Endothelial cell of umbilical vein (primary cell): ENCODE results near the gene KPNA5. TPM values are rescaled to one million over a fixed set of nuclear protein-coding genes. Genes with fewer than 3 reads are reported as not detected.

Experiments
- BruUV-seq: library from RNA; stranded (reverse); fragments of 400-500 nt; replicated peaks from 2 replicates; lab custom pipeline; 2021; lab: Mats Ljungman, UMichigan
- CTCF ChIA-PET: fragments of 300-600, 350-600 bp; sonication (Branson Sonifier 250); formaldehyde crosslinking; loops from one replicate; lab custom pipeline; 2021; ENCODE audit warnings: antibody characterized with exemption, inconsistent platforms; lab: Charles Lee
- POLR2A ChIA-PET: fragments of 300-600, 350-600 bp; sonication (Branson Sonifier 250); formaldehyde crosslinking; loops from one replicate; lab custom pipeline; 2021; ENCODE audit warnings: antibody characterized with exemption, inconsistent platforms; lab: Charles Lee
- DNase-seq: peaks from one replicate; pipeline ENCODE4 v3.0.0-alpha.2; 2011; ENCODE audit warnings: low read depth, low spot score
- FAIRE-seq: peaks from 2 replicates; lab custom pipeline; 2011; peaks lifted over from hg19 to GRCh38; lab: Jason Lieb, UNC
- H2AFZ ChIP-seq: 2 replicates; pipeline ENCODE4 v1.6.0; 2012; ENCODE audit warnings: low read depth, low read length, control low read depth, inconsistent platforms
- H3K27ac ChIP-seq: 2 replicates; pipeline ENCODE4 v1.5.1; 2011; ENCODE audit warnings: low read depth, mild to moderate bottlenecking, control low read depth, low read length, moderate library complexity; ENCODE audit not compliant: insufficient read depth
- H3K27me3 ChIP-seq, 2 experiments: 2 replicates each; pipeline versions ENCODE4 v1.6.0 to v1.6.1; 2011; ENCODE audit warnings: low read length in 2 of 2, mixed read lengths in 1 of 2; ENCODE audit not compliant: control insufficient read depth in 2 of 2, insufficient read depth in 2 of 2
- H3K36me3 ChIP-seq, 2 experiments: 2 replicates in 1 of 2; 3 replicates in 1 of 2; pipeline ENCODE4 v1.5.1; 2011; ENCODE audit warnings: low read length in 2 of 2, mild to moderate bottlenecking in 1 of 2, moderate library complexity in 1 of 2; ENCODE audit not compliant: control insufficient read depth in 2 of 2, insufficient read depth in 2 of 2; ENCODE audit errors: extremely low read depth in 1 of 2
- H3K4me1 ChIP-seq: 3 replicates; pipeline ENCODE4 v1.5.1; 2011; ENCODE audit warnings: mild to moderate bottlenecking, low read length; ENCODE audit not compliant: control insufficient read depth, insufficient read depth; ENCODE audit errors: extremely low read depth
- H3K4me2 ChIP-seq: 2 replicates; pipeline ENCODE4 v1.6.1; 2011; ENCODE audit warnings: low read length, control low read depth, mixed read lengths; ENCODE audit not compliant: insufficient read depth
- H3K4me3 ChIP-seq, 3 experiments: fragments of 200-600 bp in 1 of 3; sonication (generic), shearing (Covaris generic) in 1 of 3; replicated peaks in 1 of 3; 2 replicates each; pipeline ENCODE4 v1.5.1; 2011 to 2016; ENCODE audit warnings: control low read depth in 3 of 3, low read length in 3 of 3, mild to moderate bottlenecking in 2 of 3, inconsistent platforms in 1 of 3, low read depth in 1 of 3, moderate library complexity in 1 of 3; ENCODE audit not compliant: insufficient read depth in 1 of 3
- H3K79me2 ChIP-seq: 2 replicates; pipeline ENCODE4 v1.6.0; 2012; ENCODE audit warnings: low read length, inconsistent platforms; ENCODE audit not compliant: control insufficient read depth, insufficient read depth
- H3K9ac ChIP-seq: replicated peaks from 2 replicates; pipeline ENCODE3; 2011; ENCODE audit warnings: low read length, control low read depth; ENCODE audit not compliant: insufficient read depth; ENCODE audit errors: extremely low read depth
- H3K9me1 ChIP-seq: replicated peaks from 3 replicates; pipeline ENCODE4 v1.6.0; 2011; ENCODE audit warnings: mild to moderate bottlenecking, low read length; ENCODE audit not compliant: control insufficient read depth, insufficient read depth; ENCODE audit errors: extremely low read depth
- H3K9me3 ChIP-seq: replicated peaks from 2 replicates; pipeline ENCODE4 v1.5.1; 2012; ENCODE audit warnings: low read length, inconsistent platforms; ENCODE audit not compliant: control insufficient read depth, insufficient read depth
- H4K20me1 ChIP-seq: replicated peaks from 2 replicates; pipeline ENCODE3; 2011; ENCODE audit warnings: mild to moderate bottlenecking, low read length; ENCODE audit not compliant: control insufficient read depth, insufficient read depth; ENCODE audit errors: extremely low read depth
- CTCF ChIP-seq, 2 donors: IDR thresholded peaks; 1 replicate in 1 of 2; 2 replicates in 1 of 2; pipeline ENCODE4 v1.5.1; 2011; ENCODE audit warnings: low read length in 2 of 2, mild to moderate bottlenecking in 2 of 2, moderate library complexity in 2 of 2, control low read depth in 1 of 2, inconsistent platforms in 1 of 2, low read depth in 1 of 2; ENCODE audit not compliant: insufficient read depth in 1 of 2; ENCODE audit errors: extremely low read depth in 1 of 2
- GATA2 ChIP-seq: IDR thresholded peaks from 2 replicates; pipeline ENCODE4 v1.7.0; 2011; ENCODE audit warnings: low read depth, mild to moderate bottlenecking, moderate library complexity, mixed read lengths, low read length; ENCODE audit not compliant: insufficient read length, insufficient read depth
- POLR2AphosphoS5 ChIP-seq: IDR thresholded peaks from 2 replicates; pipeline ENCODE4 v1.6.1; 2012; ENCODE audit warnings: low read depth, mild to moderate bottlenecking, control low read depth, low read length, moderate library complexity; ENCODE audit not compliant: insufficient read depth
- dilution Hi-C: fragments of 300-500 bp; cut with MboI; formaldehyde crosslinking; loops from one replicate; pipeline ENCODE4 v1.15.0; 2019; ENCODE audit warnings: low sequenced_read_pairs; ENCODE audit not compliant: extremely low pct_ligation_motif_present
- intact Hi-C: fragments of 100-400 bp; cut with micrococcal nuclease; formaldehyde crosslinking; loops from one replicate; pipeline ENCODE4 v1.10.0; 2022
- polyA plus RNA-seq, 4 experiments: library from polyadenylated mRNA; depleted of rRNA in 3 of 4; stranded (reverse) in 3 of 4; unstranded in 1 of 4; fragments of >200 nt; gene quantifications; 2 replicates each; pipeline versions ENCODE4 v1.2.1 to v1.2.3, GENCODE V29; 2011 to 2012; ENCODE audit warnings: missing spikeins in 1 of 4
- total RNA-seq: library from RNA; stranded (reverse); gene quantifications from 2 replicates; pipeline ENCODE4 v1.2.3, GENCODE V29; 2021

The KPNA5 gene
- total and polyA plus RNA-seq, 2 donors (not counting 3 experiments of a cell fraction or from before 2014, with no cell fraction given), result 1.6 to 8.9 TPM

GRCh38 chr6:116783852-116784251 lies 102.8 kb downstream of the KPNA5 start:
- TF ChIP-seq GATA2 (no peak), POLR2AphosphoS5 (no peak), CTCF (IDR thresholded peaks at IDR 0.05; ENCODE audit: extremely low read depth in 1 of 2, insufficient read depth in 1 of 2, low read depth in 1 of 2, low read length in 2 of 2) (no peak)
- Histone ChIP-seq H3K9me1 (no peaks in the 10 kb centered on the region), H3K9ac (no peak overlapping the region), H3K4me2 (no peak overlapping the region), H2AFZ (no peak overlapping the region), H4K20me1 (no peaks in the 10 kb centered on the region), H3K79me2 (no peaks in the 10 kb centered on the region), H3K36me3 (no peaks in the 10 kb centered on the region), H3K27me3 (peaks cover 1 to 2% of the 10 kb centered on the region in 2 experiments), H3K4me1 (no peaks in the 10 kb centered on the region), H3K27ac (no peak overlapping the region), H3K9me3 (no peaks in the 10 kb centered on the region), H3K4me3 (no peak overlapping the region)
- CTCF ChIA-PET, result interaction anchor here (0.6 to 1.1 kb wide), 2 partner anchors 11 to 158 kb away, joined by 3 to 4 read pairs; no protein-coding TSS in a partner anchor
- no TSS peak for BruUV-seq
- POLR2A ChIA-PET, result no interaction called here
- DNase-seq, result no peak
- no peak for FAIRE-seq
- intact Hi-C loops (no loop called here), dilution Hi-C loops (no loop called here)

Other genes with a start within 250 kb of the KPNA5 start
- gene CALHM6, start 219.8 kb upstream of the KPNA5 start, total RNA-seq, result not detected in 2 replicates
- 0.08 and 0.10 TPM in 2 replicates for gene CALHM6, start 219.8 kb upstream of the KPNA5 start, polyA plus RNA-seq
- 6.6 and 7.1 TPM in 2 replicates for gene CALHM5, start 169.6 kb upstream of the KPNA5 start, total RNA-seq
- gene CALHM5, start 169.6 kb upstream of the KPNA5 start, polyA plus RNA-seq, result 3.8 and 4.5 TPM in 2 replicates
- gene TRAPPC3L, start 135.5 kb upstream of the KPNA5 start, total RNA-seq, result 0.38 TPM in 1 of 2 replicates, not detected in the other
- gene TRAPPC3L, start 135.5 kb upstream of the KPNA5 start, polyA plus RNA-seq, result 0.03 TPM in 1 of 2 replicates, not detected in the other
- gene CALHM4, start 127.5 kb upstream of the KPNA5 start, total RNA-seq, result 0.72 TPM in 1 of 2 replicates, not detected in the other
- 1.2 and 1.5 TPM in 2 replicates for gene CALHM4, start 127.5 kb upstream of the KPNA5 start, polyA plus RNA-seq
- 37.9 and 44.2 TPM in 2 replicates for gene RWDD1, start 109.7 kb upstream of the KPNA5 start, total RNA-seq
- 16.6 and 18.7 TPM in 2 replicates for gene RWDD1, start 109.7 kb upstream of the KPNA5 start, polyA plus RNA-seq
- 0.15 and 0.18 TPM in 2 replicates for gene RSPH4A, start 64.7 kb upstream of the KPNA5 start, total RNA-seq
- 0.06 TPM in 1 of 2 replicates, not detected in the other for gene RSPH4A, start 64.7 kb upstream of the KPNA5 start, polyA plus RNA-seq
- gene ZUP1, start 12.4 kb upstream of the KPNA5 start, total RNA-seq, result 13.0 and 14.4 TPM in 2 replicates
- 2.3 and 3.8 TPM in 2 replicates for gene ZUP1, start 12.4 kb upstream of the KPNA5 start, polyA plus RNA-seq
- gene FAM162B, start 84.5 kb downstream of the KPNA5 start, total RNA-seq, result not detected in 2 replicates
- 0.36 and 0.48 TPM in 2 replicates for gene FAM162B, start 84.5 kb downstream of the KPNA5 start, polyA plus RNA-seq
- gene GPRC6A, start 147.9 kb downstream of the KPNA5 start, total RNA-seq, result not detected in 2 replicates
- gene GPRC6A, start 147.9 kb downstream of the KPNA5 start, polyA plus RNA-seq, result not detected in 2 replicates
- not detected in 2 replicates for gene RFX6, start 196.0 kb downstream of the KPNA5 start, total RNA-seq
- not detected in 2 replicates for gene RFX6, start 196.0 kb downstream of the KPNA5 start, polyA plus RNA-seq